IPS-15b (cell line): ENCODE data around the gene WDPCP.
"Not testable (repeated sequence)": the region's sequence is repeated elsewhere in the genome, so short reads cannot be mapped to it uniquely, and the experiment has no call there.

Experiments used
- H3K27me3 ChIP-seq: one replicate; pipeline ENCODE4 v1.6.1; 2013; ENCODE audit warnings: low read length; ENCODE audit not compliant: control insufficient read depth, insufficient read depth
- H3K36me3 ChIP-seq: one replicate; pipeline ENCODE4 v1.6.1; 2013; ENCODE audit warnings: low read length; ENCODE audit not compliant: control insufficient read depth, insufficient read depth
- H3K4me1 ChIP-seq: one replicate; pipeline ENCODE4 v1.6.1; 2013; ENCODE audit warnings: mild to moderate bottlenecking, low read length; ENCODE audit not compliant: control insufficient read depth, insufficient read depth
- H3K4me3 ChIP-seq: one replicate; pipeline ENCODE4 v1.5.1; 2013; ENCODE audit warnings: low read depth, low read length
- H3K9ac ChIP-seq: one replicate; pipeline ENCODE4 v1.6.1; 2013; ENCODE audit warnings: low read depth, mild to moderate bottlenecking, low read length
- H3K9me3 ChIP-seq: one replicate; pipeline ENCODE4 v1.6.1; 2013; ENCODE audit warnings: mild to moderate bottlenecking, low read length; ENCODE audit not compliant: control insufficient read depth, insufficient read depth

WDPCP gene

GRCh38 chr2:63192889-63193774, 395.1 kb downstream of the WDPCP start:
- H3K9ac ChIP-seq: no peak overlapping the region
- H3K27me3 ChIP-seq: no peaks in the 10 kb centered on the region
- no peaks in the 10 kb centered on the region for H3K4me1 ChIP-seq
- H3K9me3 ChIP-seq: no peaks in the 10 kb centered on the region
- H3K36me3 ChIP-seq: no peaks in the 10 kb centered on the region
- no peak overlapping the region for H3K4me3 ChIP-seq

- no peak overlapping the region for H3K4me3 ChIP-seq
- no peaks in the 10 kb centered on the region for H3K36me3 ChIP-seq
- H3K9me3 ChIP-seq: no peaks in the 10 kb centered on the region
- no peak overlapping the region for H3K9ac ChIP-seq
- no peaks in the 10 kb centered on the region for H3K4me1 ChIP-seq
- no peaks in the 10 kb centered on the region for H3K27me3 ChIP-seq
Measured at GRCh38 chr2:63192169-63192888, 395.9 kb downstream of the WDPCP start.

GRCh38 chr2:63189026-63189425, 399.3 kb downstream of the WDPCP start:
- H3K27me3 ChIP-seq: no peaks in the 10 kb centered on the region
- H3K9ac ChIP-seq: no peak overlapping the region
- H3K36me3 ChIP-seq: no peaks in the 10 kb centered on the region
- no peaks in the 10 kb centered on the region for H3K4me1 ChIP-seq
- no peaks in the 10 kb centered on the region for H3K9me3 ChIP-seq
- no peak overlapping the region for H3K4me3 ChIP-seq

- H3K4me1 ChIP-seq: no peaks in the 10 kb centered on the region
- H3K9ac ChIP-seq: no peak overlapping the region
- H3K36me3 ChIP-seq: no peaks in the 10 kb centered on the region
- no peak overlapping the region for H3K4me3 ChIP-seq
- no peaks in the 10 kb centered on the region for H3K9me3 ChIP-seq
- no peaks in the 10 kb centered on the region for H3K27me3 ChIP-seq
Measured at GRCh38 chr2:63186331-63186730, 401.9 kb downstream of the WDPCP start.

GRCh38 chr2:63163161-63163820, 425.0 kb downstream of the WDPCP start:
- Histone ChIP-seq H3K27me3 (no peaks in the 10 kb centered on the region), H3K4me3 (no peak overlapping the region), H3K9ac (no peak overlapping the region), H3K36me3 (no peaks in the 10 kb centered on the region), H3K4me1 (no peaks in the 10 kb centered on the region), H3K9me3 (no peaks in the 10 kb centered on the region)

- Histone ChIP-seq H3K9me3 (no peaks in the 10 kb centered on the region), H3K27me3 (no peaks in the 10 kb centered on the region), H3K36me3 (no peaks in the 10 kb centered on the region), H3K9ac (no peak overlapping the region), H3K4me3 (no peak overlapping the region), H3K4me1 (no peaks in the 10 kb centered on the region)
Measured at GRCh38 chr2:63159262-63159661, 429.0 kb downstream of the WDPCP start.

- not testable (repeated sequence) for H3K36me3 ChIP-seq, H3K9me3 ChIP-seq, H3K4me3 ChIP-seq
Measured at GRCh38 chr2:63136683-63137082, 451.6 kb downstream of the WDPCP start.

GRCh38 chr2:63132020-63132419, 456.3 kb downstream of the WDPCP start:
- Histone ChIP-seq H3K9ac (no peak overlapping the region), H3K27me3 (no peaks in the 10 kb centered on the region), H3K4me3 (no peak overlapping the region), H3K4me1 (no peaks in the 10 kb centered on the region), H3K9me3 (no peaks in the 10 kb centered on the region), H3K36me3 (no peaks in the 10 kb centered on the region)

More at GRCh38 chr2:63136683-63137082, 451.6 kb downstream of the WDPCP start:
- H3K27me3 ChIP-seq, H3K4me1 ChIP-seq, H3K9ac ChIP-seq: not testable (repeated sequence)

- H3K9ac ChIP-seq: no peak overlapping the region
- H3K36me3 ChIP-seq: no peaks in the 10 kb centered on the region
- H3K9me3 ChIP-seq: no peaks in the 10 kb centered on the region
- H3K4me3 ChIP-seq: no peak overlapping the region
- H3K27me3 ChIP-seq: no peaks in the 10 kb centered on the region
- no peaks in the 10 kb centered on the region for H3K4me1 ChIP-seq
Measured at GRCh38 chr2:63131196-63131595, 457.1 kb downstream of the WDPCP start.

- no peaks in the 10 kb centered on the region for H3K27me3 ChIP-seq
- H3K4me3 ChIP-seq: no peak overlapping the region
- H3K36me3 ChIP-seq: no peaks in the 10 kb centered on the region
- H3K9ac ChIP-seq: no peak overlapping the region
- no peaks in the 10 kb centered on the region for H3K9me3 ChIP-seq
- H3K4me1 ChIP-seq: no peaks in the 10 kb centered on the region
Measured at GRCh38 chr2:63127594-63127993, 460.7 kb downstream of the WDPCP start.

GRCh38 chr2:63124850-63125249, 463.4 kb downstream of the WDPCP start:
- Histone ChIP-seq H3K9me3 (no peaks in the 10 kb centered on the region), H3K36me3 (no peaks in the 10 kb centered on the region), H3K9ac (no peak overlapping the region), H3K27me3 (no peaks in the 10 kb centered on the region), H3K4me3 (no peak overlapping the region), H3K4me1 (no peaks in the 10 kb centered on the region)
